Fibroblast of lung (primary cell): ENCODE results near the gene PCSK5. TPM values are rescaled to one million over a fixed set of nuclear protein-coding genes. Genes with fewer than 3 reads are reported as not detected.

ENCODE experiments used
- DNase-seq, 2 donors: peaks; one replicate each; pipeline versions ENCODE4 v3.0.0 to v3.0.0-alpha.2; 2010; ENCODE audit warnings: low read depth in 2 of 2
- H2AFZ ChIP-seq: 2 replicates; pipeline ENCODE4 v1.5.1; 2012; ENCODE audit warnings: low read length, control low read depth, inconsistent platforms
- H3K27ac ChIP-seq: 2 replicates; pipeline ENCODE4 v1.5.1; 2011; ENCODE audit warnings: low read length, control low read depth; ENCODE audit not compliant: insufficient read depth
- H3K27me3 ChIP-seq: 2 replicates; pipeline ENCODE4 v1.5.1; 2011; ENCODE audit warnings: mild to moderate bottlenecking, low read length; ENCODE audit not compliant: control insufficient read depth, insufficient read depth
- H3K36me3 ChIP-seq: 2 replicates; pipeline ENCODE4 v1.5.1; 2011; ENCODE audit warnings: low read length; ENCODE audit not compliant: control insufficient read depth, insufficient read depth
- H3K4me1 ChIP-seq: 2 replicates; pipeline ENCODE4 v1.5.1; 2011; ENCODE audit warnings: low read length; ENCODE audit not compliant: control insufficient read depth, insufficient read depth; ENCODE audit errors: extremely low read depth
- H3K4me2 ChIP-seq: 2 replicates; pipeline ENCODE4 v1.5.1; 2011; ENCODE audit warnings: low read length, control low read depth; ENCODE audit not compliant: insufficient read depth; ENCODE audit errors: extremely low read depth
- H3K4me3 ChIP-seq, 4 experiments: fragments of 200-600 bp in 1 of 4; sonication (generic) in 1 of 4; replicated peaks in 1 of 4; 2 replicates each; pipeline ENCODE4 v1.5.1; 2011 to 2016; ENCODE audit warnings: low read length in 4 of 4, low read depth in 3 of 4, mild to moderate bottlenecking in 3 of 4, control low read depth in 2 of 4, inconsistent platforms in 1 of 4, mixed read lengths in 1 of 4; ENCODE audit not compliant: insufficient read depth in 1 of 4; ENCODE audit errors: control extremely low read depth in 1 of 4
- H3K79me2 ChIP-seq: 2 replicates; pipeline ENCODE4 v1.5.1; 2012; ENCODE audit warnings: mild to moderate bottlenecking, low read length, inconsistent platforms; ENCODE audit not compliant: control insufficient read depth, insufficient read depth
- H3K9ac ChIP-seq: 2 replicates; pipeline ENCODE4 v1.5.1; 2011; ENCODE audit warnings: mild to moderate bottlenecking, low read length, control low read depth; ENCODE audit not compliant: insufficient read depth
- H3K9me3 ChIP-seq: 2 replicates; pipeline ENCODE4 v1.5.1; 2012; ENCODE audit warnings: low read depth, low read length; ENCODE audit not compliant: control insufficient read depth, insufficient read depth
- H4K20me1 ChIP-seq: 2 replicates; pipeline ENCODE4 v1.5.1; 2011; ENCODE audit warnings: low read length; ENCODE audit not compliant: control insufficient read depth, insufficient read depth; ENCODE audit errors: extremely low read depth
- CTCF ChIP-seq, 2 donors: IDR thresholded peaks in 1 of 2; conservative IDR thresholded peaks in 1 of 2; 1 replicate in 1 of 2; 2 replicates in 1 of 2; pipeline ENCODE4 v1.5.1; 2011 to 2012; ENCODE audit warnings: low read length in 2 of 2, control low read depth in 1 of 2, inconsistent platforms in 1 of 2, low read depth in 1 of 2, mild to moderate bottlenecking in 1 of 2
- EZH2 ChIP-seq: IDR thresholded peaks from 2 replicates; pipeline ENCODE4 v1.5.1; 2012; ENCODE audit warnings: low read length, control low read depth, mild to moderate bottlenecking; ENCODE audit errors: missing control alignments
- polyA plus RNA-seq, 2 donors: library from polyadenylated mRNA; depleted of rRNA in 1 of 2; stranded (reverse) in 1 of 2; unstranded in 1 of 2; fragments of >200 nt; gene quantifications; 2 replicates each; pipeline ENCODE4 v1.2.1, GENCODE V29; 2011 to 2012; ENCODE audit warnings: missing spikeins in 1 of 2
- total RNA-seq: library from RNA; depleted of rRNA; stranded (reverse); fragments of >200 nt; gene quantifications from 2 replicates; pipeline ENCODE4 v1.2.1, GENCODE V29; 2014

PCSK5 gene
- total and polyA plus RNA-seq, 2 donors (not counting 1 experiment from before 2014, with no cell fraction given) = 3.1 to 4.8 TPM

- no peak overlapping the region for H3K9ac ChIP-seq
- no peak overlapping the region for H2AFZ ChIP-seq
- H3K27me3 ChIP-seq = no peaks in the 10 kb centered on the region
- no peak overlapping the region for H3K4me2 ChIP-seq
- H3K27ac ChIP-seq = no peak overlapping the region
- no peak for DNase-seq
- H3K36me3 ChIP-seq = no peaks in the 10 kb centered on the region
- H4K20me1 ChIP-seq = no peaks in the 10 kb centered on the region
- H3K4me3 ChIP-seq = no peak overlapping the region
- no peaks in the 10 kb centered on the region for H3K9me3 ChIP-seq
- H3K4me1 ChIP-seq = no peaks in the 10 kb centered on the region
- no peak for TF ChIP-seq EZH2
- no peaks in the 10 kb centered on the region for H3K79me2 ChIP-seq
Measured at GRCh38 chr9:76267284-76267652, 376.8 kb downstream of the PCSK5 start.

GRCh38 chr9:76269789-76270188 is 379.3 kb downstream of the PCSK5 start:
- H3K36me3 ChIP-seq = no peaks in the 10 kb centered on the region
- H3K4me3 ChIP-seq = no peak overlapping the region
- no peaks in the 10 kb centered on the region for H4K20me1 ChIP-seq
- no peaks in the 10 kb centered on the region for H3K9me3 ChIP-seq
- TF ChIP-seq EZH2 (no peak), CTCF (conservative IDR thresholded peaks at IDR 0.05 in 1 of 2, IDR thresholded peaks at IDR 0.05 in 1 of 2; ENCODE audit: low read depth in 1 of 2, low read length in 2 of 2) (no peak)
- no peak overlapping the region for H3K9ac ChIP-seq
- no peaks in the 10 kb centered on the region for H3K4me1 ChIP-seq
- H2AFZ ChIP-seq = no peak overlapping the region
- no peaks in the 10 kb centered on the region for H3K27me3 ChIP-seq
- no peak overlapping the region for H3K27ac ChIP-seq
- H3K4me2 ChIP-seq = no peak overlapping the region
- peak; percentile 49 to 52 for DNase-seq
- no peaks in the 10 kb centered on the region for H3K79me2 ChIP-seq

GRCh38 chr9:76271755-76272154 is 381.3 kb downstream of the PCSK5 start:
- H2AFZ ChIP-seq = no peak overlapping the region
- no peak overlapping the region for H3K9ac ChIP-seq
- no peaks in the 10 kb centered on the region for H3K36me3 ChIP-seq
- no peaks in the 10 kb centered on the region for H3K27me3 ChIP-seq
- H3K4me1 ChIP-seq = no peaks in the 10 kb centered on the region
- no peaks in the 10 kb centered on the region for H4K20me1 ChIP-seq
- TF ChIP-seq CTCF (conservative IDR thresholded peaks at IDR 0.05 in 1 of 2, IDR thresholded peaks at IDR 0.05 in 1 of 2; ENCODE audit: low read depth in 1 of 2, low read length in 2 of 2) (no peak), EZH2 (no peak)
- no peak overlapping the region for H3K27ac ChIP-seq
- no peaks in the 10 kb centered on the region for H3K9me3 ChIP-seq
- no peaks in the 10 kb centered on the region for H3K79me2 ChIP-seq
- H3K4me3 ChIP-seq = no peak overlapping the region
- DNase-seq = peak; percentile 17 to 66
- no peak overlapping the region for H3K4me2 ChIP-seq
